GM19023 (cell line): ENCODE data around the gene CCL13.
"Not testable (repeated sequence)": the region's sequence is repeated elsewhere in the genome, so short reads cannot be mapped to it uniquely, and the experiment has no call there.

Experiments
- ATAC-seq: cut with Tn5 transposase; IDR thresholded peaks from one replicate; pipeline ENCODE4 v1.9.1; 2021; ENCODE audit warnings: mild to moderate bottlenecking, moderate library complexity; ENCODE audit not compliant: unreplicated experiment

Gene CCL13

GRCh38 chr17:34356194-34356593 is at the start of gene CCL13:
TSS of gene CCL13 (plus strand) at chr17:34356480. CDS start at chr17:34356527, 47 bp downstream.
- no peak for ATAC-seq

GRCh38 chr17:34307110-34307509 is 49.2 kb upstream of the CCL13 start:
- no peak for ATAC-seq

GRCh38 chr17:34308371-34308770 is 47.9 kb upstream of the CCL13 start:
- no peak for ATAC-seq

GRCh38 chr17:34311291-34311690 is 45.0 kb upstream of the CCL13 start:
- no peak for ATAC-seq

- ATAC-seq, result no peak
These were observed 44.2 kb upstream of the CCL13 start for GRCh38 chr17:34312080-34312479.

GRCh38 chr17:34313164-34313563 is 43.1 kb upstream of the CCL13 start:
- no peak for ATAC-seq

GRCh38 chr17:34314279-34314678 is 42.0 kb upstream of the CCL13 start:
- no peak for ATAC-seq

GRCh38 chr17:34318474-34318873 is 37.8 kb upstream of the CCL13 start:
- no peak for ATAC-seq

GRCh38 chr17:34319039-34319483 is 37.2 kb upstream of the CCL13 start, which contains the start of gene CCL8:
TSS of gene CCL8 (plus strand) at chr17:34319435. CDS start at chr17:34319502, 67 bp downstream.
- no peak for ATAC-seq

- ATAC-seq, result no peak
These were observed 34.3 kb upstream of the CCL13 start for GRCh38 chr17:34321964-34322363.

GRCh38 chr17:34327580-34327979 is 28.7 kb upstream of the CCL13 start:
- ATAC-seq, result not testable (repeated sequence)

GRCh38 chr17:34337701-34338100 is 18.6 kb upstream of the CCL13 start:
- ATAC-seq, result no peak

- no peak for ATAC-seq
These were observed 17.0 kb upstream of the CCL13 start for GRCh38 chr17:34339138-34339770.

GRCh38 chr17:34341916-34342315 is 14.4 kb upstream of the CCL13 start:
- no peak for ATAC-seq

GRCh38 chr17:34347063-34347462 is 9.2 kb upstream of the CCL13 start:
- no peak for ATAC-seq

GRCh38 chr17:34349751-34350150 is 6.5 kb upstream of the CCL13 start:
- no peak for ATAC-seq

- no peak for ATAC-seq
These were observed 5.2 kb upstream of the CCL13 start for GRCh38 chr17:34351096-34351495.

GRCh38 chr17:34352191-34352590 is 4.1 kb upstream of the CCL13 start:
- ATAC-seq, result no peak

- ATAC-seq, result no peak
These were observed 1.6 kb upstream of the CCL13 start for GRCh38 chr17:34354637-34355036.

- no peak for ATAC-seq
These were observed 1.1 kb downstream of the CCL13 start for GRCh38 chr17:34357398-34357797.

- no peak for ATAC-seq
These were observed 2.4 kb downstream of the CCL13 start for GRCh38 chr17:34358631-34359030.

GRCh38 chr17:34360601-34361270 is 4.5 kb downstream of the CCL13 start:
- ATAC-seq, result no peak
